HG03342 (cell line): Measurements from ENCODE around the gene NCLN.
"Not testable (repeated sequence)": the region's sequence is repeated elsewhere in the genome, so short reads cannot be mapped to it uniquely, and the experiment has no call there.

ENCODE experiments used
- ATAC-seq: cut with Tn5 transposase; IDR thresholded peaks from one replicate; pipeline ENCODE4 v1.9.1; 2021; ENCODE audit warnings: mild to moderate bottlenecking, moderate library complexity; ENCODE audit not compliant: unreplicated experiment

Gene NCLN

DNA sequence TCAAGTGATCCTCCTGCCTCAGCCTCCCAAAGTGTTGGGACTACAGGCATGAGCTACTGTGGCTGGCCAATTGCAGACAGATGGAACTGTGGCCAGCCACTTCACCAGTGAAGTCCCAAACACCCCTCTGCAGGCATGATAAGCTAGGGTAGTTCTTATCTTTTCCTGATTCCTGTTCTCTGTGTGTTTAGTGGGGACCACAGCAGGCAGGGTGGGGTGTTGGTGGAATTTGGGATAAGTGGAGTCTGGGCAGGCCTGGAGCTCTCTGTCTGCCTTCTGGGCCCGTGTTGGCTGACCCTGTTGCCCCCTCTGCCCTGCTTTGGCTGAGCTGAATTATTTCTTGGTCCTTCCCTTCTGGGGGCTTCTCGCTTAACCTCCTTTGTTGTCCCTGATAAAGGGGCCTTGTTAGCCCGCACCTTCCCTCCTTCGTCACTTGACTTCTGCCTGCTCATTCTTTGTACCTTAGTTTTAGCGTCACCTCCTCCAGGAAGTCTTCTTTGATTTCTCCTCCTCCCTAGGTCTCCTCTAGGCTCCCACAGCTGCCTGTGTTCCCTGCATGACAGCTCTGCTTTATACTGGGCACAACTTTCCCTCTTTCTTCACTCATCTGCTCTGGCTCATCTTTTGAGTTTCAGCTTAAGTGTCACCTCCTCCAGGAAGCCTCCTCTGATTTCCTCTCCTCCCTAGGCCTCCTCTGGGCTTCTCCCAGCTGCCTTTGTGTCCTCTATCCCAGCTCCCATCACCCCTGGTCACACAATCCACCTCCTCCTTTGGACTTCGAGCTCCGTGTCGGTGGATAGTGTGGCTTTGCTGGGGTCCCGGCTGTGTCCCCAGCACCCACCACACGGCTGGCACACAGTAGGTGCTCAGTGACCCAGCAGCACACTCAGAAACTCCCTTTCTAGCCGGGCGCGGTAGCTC, 1.7 kb upstream of the NCLN start:
- no peak for ATAC-seq

DNA sequence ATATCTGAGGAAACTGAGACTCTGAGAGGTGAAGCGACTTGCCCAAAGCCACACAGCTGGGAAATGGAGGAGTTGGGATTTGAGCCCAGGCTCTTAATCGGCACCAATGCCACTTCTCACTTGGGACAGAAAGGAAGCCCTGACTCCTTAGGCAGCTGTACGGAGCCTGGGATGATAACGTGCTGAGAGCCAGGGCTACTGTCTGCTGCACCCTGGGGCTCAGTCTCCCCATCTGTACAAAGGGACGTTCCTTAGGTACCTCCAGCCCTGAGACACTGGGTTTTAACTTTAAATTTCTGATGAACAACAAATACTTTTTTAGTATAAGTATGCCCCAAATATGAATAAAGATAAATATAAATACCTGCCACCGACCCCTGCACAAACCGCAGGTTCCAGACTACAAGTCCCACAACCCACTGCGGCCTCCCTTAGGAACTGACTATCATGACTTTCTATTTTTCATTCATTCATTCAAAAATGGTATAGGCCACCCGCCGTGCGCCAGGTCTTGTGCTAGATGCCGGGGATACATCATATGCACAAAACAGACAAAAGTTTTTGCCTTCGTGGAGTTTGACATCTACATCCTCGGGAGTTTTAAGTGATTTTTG, 776 bp upstream of the NCLN start:
- peak; percentile 22 for ATAC-seq

DNA sequence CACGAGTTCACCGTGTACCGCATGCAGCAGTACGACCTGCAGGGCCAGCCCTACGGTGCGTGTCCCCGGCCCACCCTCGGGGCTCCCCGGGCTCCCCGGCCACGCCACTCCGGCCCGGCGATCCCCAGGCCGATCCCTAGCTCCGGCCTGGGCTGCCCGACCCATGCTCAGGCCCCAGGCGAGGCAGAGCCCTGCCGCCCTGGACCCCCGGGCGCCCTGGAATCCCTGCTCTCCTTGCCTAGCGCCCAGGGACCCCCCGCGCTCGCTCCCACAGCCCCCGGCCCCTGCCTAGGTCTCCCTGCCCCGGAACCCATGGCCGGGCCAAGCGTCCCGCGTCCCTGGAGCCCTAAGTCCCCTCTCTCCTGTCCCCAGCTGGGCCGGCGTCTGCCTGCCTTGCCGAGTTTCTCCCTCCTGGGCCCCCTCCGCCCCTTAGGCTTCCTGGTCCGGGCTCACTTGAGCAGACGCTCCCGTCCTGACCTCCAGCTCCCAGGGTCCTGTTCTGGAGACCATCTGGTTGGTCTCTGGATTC, 494 bp downstream of the NCLN start:
- ATAC-seq = no peak

DNA sequence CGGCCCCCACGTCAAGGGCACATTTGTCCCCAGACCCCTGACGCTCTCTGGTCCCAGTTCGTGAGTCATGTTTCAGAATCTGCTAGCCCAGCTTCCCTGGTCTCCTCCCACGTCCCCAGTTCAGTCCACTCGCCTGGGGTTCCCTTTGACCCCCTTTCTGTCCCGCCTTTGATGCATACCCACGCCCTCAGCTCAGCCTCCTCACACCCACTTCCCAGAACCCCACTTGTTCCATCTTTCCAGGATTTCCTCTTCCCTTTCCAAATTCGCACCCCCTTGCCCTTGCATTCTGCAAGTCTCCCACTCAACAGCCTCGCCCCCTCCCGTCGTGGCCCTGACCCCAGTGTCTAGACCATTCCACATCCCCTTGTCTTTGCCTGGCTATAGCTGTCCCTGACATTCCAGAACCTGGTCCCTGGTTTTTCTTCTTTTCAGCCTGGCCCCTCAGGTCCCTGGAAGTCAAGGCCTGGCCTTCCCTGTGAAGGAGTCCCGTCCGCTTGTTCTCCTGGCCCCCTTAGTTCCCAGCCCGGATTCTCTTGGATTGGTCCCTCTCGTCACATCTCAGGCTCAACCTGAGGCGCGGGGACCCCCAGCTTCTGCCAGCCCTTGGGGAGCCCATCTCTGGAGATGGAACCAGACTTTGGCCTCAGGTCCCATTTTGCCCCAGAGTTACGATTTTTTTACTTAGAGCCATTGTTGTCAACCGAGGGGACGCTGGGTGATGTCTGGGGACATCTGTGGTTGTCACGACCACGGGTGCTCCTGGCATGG, 1.3 kb downstream of the NCLN start:
- ATAC-seq = no peak

DNA sequence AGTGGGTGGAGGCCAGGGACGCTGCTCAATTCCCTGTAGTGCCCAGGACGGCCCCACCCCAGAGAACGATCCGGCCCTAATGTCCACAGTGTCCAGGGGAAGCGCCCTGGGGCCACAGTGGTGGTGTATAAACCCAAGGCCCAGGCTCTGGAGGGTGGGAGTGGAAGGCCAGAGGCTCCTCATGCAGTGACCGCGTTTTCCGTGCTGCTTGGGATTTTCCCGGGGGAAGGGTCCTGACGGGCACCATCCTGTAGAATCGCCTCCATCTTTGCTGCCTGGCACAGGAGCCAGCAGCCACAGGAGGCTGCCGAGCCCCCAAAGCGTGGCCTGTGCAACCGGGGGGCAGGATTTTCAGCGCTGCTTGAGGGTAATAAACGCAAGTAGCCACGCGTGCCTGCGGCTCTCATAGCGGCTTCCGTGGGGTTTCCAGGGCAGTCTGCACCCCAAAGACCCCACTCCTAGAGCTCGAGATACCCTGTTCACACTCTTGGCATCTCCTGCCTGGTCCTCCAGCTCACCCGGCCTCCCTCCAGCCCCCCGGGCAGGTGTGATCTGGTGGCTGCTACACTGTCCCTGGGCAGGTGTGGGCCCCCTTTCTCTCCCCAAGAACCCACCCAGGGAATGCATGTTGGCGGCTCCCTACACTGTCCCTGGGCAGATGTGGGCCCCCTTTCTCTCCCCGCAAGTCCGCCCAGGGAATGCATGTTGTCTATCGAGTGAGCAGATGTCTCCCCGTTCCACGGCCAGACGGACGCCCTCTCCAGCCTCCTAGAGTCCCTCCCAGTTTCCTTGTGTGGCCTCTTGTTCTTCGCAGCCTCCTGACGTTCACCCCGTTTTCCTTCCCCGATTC, 2.2 kb downstream of the NCLN start:
- ATAC-seq = no peak

DNA sequence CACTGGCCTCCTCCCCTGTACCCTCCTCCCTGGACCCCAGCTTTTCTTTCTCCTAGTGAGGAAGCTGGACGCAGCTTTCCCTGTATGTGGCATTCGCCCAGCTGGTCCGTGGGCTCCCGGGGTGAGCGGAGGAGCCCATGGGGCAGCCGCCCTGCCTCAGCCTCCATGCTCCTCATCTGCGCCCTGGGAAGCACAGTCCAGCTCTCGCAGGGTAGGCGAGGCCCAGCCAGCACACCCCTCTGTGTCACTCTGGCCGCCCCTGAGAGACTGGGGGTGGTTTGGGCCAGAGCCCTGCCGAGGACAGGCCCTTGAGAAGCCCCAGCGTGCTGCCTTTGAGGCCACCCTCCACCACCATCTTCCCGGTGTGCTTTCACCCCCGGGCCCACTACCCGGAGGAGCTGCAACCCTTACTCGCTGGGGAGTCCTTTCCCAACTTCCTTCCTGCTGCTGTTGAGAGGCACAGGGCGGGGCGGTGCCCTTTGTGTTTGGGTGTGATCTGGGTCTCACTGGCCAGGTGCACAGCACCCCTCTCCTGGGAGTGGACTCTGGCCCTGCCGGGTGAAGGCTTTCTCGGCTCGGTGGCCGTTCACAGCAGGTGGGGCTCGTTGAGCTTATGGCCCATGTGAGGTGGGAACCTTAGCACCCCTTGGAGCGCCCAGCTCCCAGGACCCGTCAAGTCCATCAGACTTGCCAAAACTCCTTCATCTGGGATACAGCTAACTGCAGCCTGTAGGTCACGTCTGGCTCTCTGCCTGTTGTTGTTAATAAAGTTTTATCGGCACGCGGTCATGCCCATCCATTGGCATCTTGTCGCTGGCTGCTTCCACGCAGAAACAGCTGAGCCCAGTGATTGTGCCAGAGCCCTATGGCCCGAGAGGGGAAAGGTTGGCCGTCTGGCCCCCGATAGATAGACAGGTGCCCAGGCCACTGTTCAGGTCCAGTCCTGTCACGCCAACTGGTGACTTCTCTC, 3.2 kb downstream of the NCLN start:
- no peak for ATAC-seq

DNA sequence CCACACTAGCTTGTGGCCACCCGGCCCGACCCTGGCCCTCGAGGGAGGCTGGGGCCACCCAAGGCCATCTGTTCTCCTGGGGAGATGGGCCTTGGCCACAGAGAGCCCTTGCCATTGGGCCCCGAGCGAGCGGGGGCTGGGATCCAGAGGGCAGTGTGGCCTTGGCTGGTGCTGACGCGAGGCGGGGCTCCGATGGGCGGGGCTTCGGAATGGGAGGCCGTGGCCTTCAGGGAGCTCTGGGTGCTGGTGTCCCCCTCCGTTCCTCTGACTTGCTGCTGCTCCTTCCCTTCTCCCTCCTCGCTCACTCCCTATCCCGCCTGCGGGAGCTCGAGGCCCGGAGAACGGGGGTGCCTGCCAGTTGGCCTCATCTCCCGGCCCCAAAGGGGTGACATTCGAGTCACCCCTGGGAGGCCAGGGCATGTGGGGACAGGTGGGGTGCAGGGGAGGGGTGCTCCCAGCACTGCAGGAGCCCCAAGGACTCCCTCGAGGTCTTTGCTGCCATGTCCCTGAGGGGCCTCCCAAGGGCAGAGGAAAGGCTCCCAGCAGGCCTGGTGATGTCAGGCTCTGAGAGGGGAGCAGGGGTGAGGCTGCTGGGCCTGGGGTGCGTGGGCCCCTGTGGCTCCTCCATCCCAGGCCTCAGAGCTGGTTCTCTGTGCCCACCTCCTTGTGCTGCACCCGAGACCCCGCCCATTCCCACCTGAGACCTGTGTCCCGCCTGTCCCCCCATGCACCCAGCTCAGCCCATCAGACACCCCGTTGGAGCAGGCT, 4.2 kb downstream of the NCLN start:
- ATAC-seq = no peak

DNA sequence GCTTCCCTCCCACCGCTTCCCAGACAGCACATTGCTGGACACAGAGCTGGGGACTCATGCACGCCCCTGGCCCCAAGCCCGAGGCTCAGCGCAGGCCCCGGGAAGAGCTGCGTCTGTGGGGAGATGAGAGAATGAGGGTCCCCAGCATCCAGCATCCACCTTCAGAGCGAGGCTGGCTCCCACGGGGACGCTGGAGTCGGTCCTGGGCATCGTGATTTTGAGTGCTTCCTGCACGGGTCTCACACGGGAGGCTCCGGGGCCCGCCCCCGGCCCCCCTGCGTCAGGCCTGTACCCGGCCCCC, 4.7 kb downstream of the NCLN start:
- ATAC-seq = no peak

DNA sequence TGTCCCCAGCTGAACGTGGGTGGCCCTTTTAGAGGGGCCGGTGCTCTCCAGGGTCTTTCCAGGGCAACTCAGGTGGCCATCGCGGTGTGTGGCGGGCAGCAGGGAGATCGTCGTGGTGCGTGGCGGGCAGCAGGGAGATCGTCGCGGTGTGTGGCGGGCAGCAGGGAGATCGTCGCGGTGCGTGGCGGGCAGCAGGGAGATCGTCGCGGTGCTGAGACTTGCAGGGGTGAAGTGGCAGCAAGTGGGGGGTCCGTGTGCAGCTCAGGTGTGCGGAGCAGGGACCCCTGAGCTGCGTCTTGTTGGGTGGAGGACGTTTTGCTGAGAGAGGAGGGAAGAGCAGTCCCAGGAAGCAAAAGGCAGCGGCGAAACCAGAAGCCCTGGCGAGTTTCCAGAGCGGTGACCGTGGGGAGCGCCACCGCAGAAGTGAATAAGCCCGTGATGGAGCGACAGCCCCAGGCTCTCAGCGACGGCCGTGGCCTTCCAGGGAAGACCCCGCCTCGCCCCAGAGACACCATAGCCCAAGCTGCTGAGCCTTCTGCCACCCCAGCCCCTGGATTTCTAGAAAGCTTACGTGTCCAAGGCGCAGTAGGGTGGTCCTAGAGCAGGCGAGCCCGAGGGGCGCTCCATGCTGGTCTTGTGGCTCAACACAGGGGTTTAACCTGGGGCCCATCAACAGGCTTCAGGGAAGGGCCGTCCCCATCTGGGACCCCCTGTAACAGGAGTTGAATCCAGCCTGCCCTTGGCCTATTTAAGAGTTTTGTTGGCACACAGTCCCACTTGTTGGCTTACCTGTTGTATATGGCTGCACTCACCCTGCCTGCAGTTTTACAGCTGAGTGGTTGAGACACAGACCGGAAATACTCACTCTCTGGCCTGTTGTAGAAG, 5.4 kb downstream of the NCLN start:
- ATAC-seq = no peak

DNA sequence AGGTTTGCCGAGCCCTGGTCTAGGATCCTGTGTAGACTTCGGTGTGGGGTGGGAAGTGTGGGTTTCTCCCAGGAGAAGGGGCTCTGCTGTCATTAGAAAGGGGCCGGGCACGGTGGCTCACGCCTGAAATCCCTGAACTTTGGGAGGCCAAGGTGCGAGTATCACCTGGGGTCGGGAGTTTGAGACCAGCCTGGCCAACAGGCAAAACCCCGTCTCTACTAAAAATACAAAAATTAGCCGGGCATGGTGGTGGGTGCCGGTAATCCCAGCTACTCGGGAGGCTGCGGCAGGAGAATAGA, 6.0 kb downstream of the NCLN start:
- ATAC-seq = not testable (repeated sequence)

DNA sequence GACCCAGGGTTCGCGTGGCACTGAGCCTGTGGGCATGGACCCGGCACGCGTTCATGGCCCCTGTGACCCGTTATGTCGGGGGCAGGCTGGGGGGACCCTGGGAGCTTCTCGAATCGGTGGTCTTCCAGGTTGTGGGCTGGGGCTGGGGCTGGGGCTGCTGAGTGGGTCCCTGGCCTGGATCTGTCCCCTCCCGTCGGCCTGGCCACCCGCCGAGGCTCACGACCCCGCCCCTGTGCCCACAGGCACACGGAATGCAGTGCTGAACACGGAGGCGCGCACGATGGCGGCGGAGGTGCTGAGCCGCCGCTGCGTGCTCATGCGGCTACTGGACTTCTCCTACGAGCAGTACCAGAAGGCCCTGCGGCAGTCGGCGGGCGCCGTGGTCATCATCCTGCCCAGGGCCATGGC, 6.5 kb downstream of the NCLN start:
- no peak for ATAC-seq

DNA sequence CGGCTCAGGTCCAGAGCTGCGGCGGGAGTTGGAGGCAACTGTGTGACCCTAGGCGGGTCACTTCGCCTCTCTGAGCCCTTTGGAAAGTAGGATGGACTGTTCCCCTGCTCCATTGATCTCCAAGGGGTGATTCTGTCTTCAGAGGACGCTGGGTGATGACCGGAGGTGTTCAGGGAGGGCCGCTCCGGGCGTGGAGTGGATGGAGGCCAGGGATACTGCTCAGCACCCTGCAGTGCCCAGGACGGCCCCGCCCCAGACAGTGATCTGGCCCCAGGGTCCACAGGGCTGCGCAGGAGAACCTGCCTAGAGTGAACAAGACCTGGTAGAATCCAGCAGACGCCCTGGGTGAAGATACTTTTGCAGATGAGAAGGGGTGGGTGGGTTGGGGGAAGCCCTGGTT, 7.0 kb downstream of the NCLN start:
- no peak for ATAC-seq

DNA sequence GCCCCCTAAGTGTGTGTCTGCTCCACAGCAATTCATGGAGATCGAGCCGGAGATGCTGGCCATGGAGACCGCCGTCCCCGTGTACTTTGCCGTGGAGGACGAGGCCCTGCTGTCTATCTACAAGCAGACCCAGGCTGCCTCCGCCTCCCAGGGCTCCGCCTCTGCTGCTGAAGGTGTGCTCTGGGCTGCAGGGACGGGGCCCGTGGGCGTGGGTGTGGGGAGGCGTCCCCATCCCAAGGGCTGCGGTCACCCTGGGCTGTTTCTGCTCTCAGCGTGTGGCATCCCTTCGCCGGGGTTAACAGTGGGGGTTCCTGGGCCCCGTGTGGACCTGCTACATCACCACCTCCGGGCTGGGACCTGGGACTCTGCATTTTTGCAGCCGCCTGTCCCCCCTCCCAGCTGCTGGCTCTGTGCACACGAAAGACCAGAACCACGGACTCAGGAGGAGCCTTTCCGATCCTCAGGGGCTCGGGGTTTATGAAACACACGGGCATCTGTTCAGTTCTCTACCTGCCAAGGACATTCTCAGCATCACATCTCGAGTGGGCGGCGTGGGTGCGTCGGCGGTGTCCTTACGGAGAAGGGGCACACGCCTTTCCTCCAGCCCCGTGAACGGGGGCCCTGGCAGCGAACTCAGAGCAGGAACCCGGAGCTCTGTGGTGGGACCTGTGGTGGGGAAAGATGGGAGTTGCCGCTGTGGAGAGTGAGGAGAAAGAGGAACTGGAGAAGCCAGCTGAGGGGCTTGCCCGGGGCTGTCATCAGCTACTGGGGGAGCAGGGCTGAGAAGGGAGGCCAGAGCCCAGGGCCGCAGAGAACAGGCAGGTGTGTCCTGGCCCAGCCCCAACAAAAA, 7.8 kb downstream of the NCLN start:
- no peak for ATAC-seq

DNA sequence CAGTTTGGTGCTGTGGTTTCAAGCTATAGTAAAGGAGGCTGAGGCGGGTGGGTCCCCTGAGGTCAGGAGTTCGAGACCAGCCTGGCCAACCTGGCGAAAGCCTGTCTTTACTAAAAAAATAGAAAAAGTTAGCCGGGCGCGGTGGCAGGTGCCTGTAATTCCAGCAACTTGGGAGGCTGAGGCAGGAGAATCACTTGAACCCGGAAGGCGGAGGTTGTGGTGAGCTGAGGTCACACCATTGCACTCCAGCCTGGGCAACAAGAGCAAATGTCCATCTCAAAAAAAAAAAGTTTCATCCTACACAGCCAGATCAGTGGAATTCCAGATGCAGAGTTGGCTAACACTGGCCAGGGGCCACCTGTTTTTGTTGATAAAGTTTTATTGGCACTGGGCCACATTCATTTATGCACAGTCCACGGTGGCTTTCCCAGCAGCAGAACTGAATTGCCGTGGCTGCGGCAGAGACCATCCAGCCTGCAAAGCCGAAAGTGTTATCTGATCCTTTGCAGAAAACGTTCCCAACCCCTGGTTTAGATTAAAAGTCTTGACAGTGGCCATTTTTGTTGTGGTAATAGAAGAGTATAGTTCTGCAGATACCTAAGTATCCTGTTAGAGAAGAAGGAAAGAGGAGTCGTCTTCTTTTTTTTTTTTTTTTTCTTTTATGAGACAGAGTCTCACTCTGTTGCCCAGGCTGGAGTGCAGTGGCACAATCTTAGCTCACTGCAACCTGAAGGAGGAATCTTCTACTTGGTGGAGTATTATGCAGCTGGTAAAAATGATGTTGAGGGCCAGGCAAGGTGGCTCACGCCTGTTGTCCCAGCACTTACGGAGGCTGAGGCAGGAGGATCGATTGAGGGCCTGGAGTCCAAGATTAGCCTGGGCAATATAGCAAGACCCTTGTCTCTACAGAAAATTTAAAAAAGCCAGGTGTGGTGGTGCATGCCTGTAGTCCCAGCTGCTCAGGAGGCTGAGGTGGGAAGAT, 8.7 kb downstream of the NCLN start:
- no peak for ATAC-seq

DNA sequence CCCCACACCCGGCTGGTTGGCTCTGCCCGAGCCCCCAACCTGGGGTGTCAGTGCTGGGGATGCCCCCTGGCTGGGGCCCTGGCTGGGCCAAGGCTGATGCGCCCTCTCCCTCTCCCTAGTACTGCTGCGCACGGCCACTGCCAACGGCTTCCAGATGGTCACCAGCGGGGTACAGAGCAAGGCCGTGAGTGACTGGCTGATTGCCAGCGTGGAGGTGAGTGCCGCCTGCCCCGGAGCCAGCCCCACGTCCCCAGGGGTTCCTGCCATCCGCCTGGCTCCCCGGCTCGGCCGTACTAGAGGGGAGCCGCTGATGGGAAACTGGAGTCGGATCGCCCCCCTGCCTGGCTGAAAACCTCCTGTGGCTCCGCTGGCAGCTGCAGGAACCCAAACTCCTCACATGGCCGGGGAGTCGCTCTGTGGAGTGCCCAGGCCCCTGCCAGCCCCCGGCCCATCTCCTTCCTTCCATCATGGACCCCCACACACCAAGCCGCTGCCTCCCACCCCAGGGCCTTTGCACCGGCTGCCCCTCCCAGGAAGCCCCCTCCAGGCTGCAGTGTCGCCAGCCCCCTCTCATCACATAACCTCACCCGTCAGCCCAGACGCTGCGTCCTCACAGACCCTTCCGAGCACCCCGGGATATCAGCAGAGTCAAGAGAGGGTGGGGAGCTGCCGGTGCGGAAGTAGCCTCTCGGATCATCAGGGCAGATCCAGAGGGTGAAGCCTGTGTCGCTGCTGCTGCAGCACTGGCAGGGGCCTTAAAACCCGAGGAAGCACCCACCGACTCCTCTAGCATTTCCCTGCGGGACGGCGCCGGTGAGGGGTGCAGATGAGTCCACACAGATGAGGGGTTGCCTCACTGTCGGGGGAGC, 10.6 kb downstream of the NCLN start:
- ATAC-seq = no peak
